Tibial artery (tissue), 4 donors: ENCODE results near the gene ZBTB18.

Experiments
- DNase-seq, 2 donors: peaks; one replicate each; pipeline ENCODE4 v3.0.0-alpha.2; 2019
- H3K27ac ChIP-seq, 2 donors: fragments of 200-600 bp; sonication (generic) in 1 of 2; 1 replicate in 1 of 2; 2 replicates in 1 of 2; pipeline ENCODE4 v1.5.1; 2018 to 2019; ENCODE audit warnings: mild to moderate bottlenecking in 1 of 2
- H3K27me3 ChIP-seq, 2 donors: fragments of 200-600 bp; sonication (generic) in 1 of 2; one replicate each; pipeline versions ENCODE4 v1.5.1 to v1.6.0; 2016 to 2019
- H3K36me3 ChIP-seq, 3 donors: fragments of 200-600 bp; sonication (generic) in 2 of 3; one replicate each; pipeline ENCODE4 v1.5.1; 2016 to 2019; ENCODE audit warnings: mild to moderate bottlenecking in 2 of 3
- H3K4me1 ChIP-seq, 4 donors: fragments of 200-600 bp; sonication (generic) in 2 of 4; 1 replicate in 3 of 4; 2 replicates in 1 of 4; pipeline ENCODE4 v1.5.1; 2016 to 2019
- H3K4me3 ChIP-seq, 2 donors: fragments of 200-600 bp; sonication (generic) in 1 of 2; 1 replicate in 1 of 2; 2 replicates in 1 of 2; pipeline ENCODE4 v1.5.1; 2018 to 2019; ENCODE audit warnings: mild to moderate bottlenecking in 2 of 2
- H3K9me3 ChIP-seq, 3 donors: fragments of 200-600 bp; sonication (generic) in 1 of 3; one replicate each; pipeline ENCODE4 v1.5.1; 2016 to 2019
- CTCF ChIP-seq, 2 experiments: fragments of 200-600 bp in 1 of 2; fragments of 450-650 bp in 1 of 2; IDR thresholded peaks; one replicate each; pipeline ENCODE4 v1.5.1; 2017 to 2019; ENCODE audit warnings: antibody characterized with exemption in 2 of 2, mild to moderate bottlenecking in 1 of 2, moderate library complexity in 1 of 2
- intact Hi-C: fragments of 100-400 bp; cut with DNase I; formaldehyde crosslinking; loops from one replicate; pipeline ENCODE4 v1.15.0; 2023; ENCODE audit warnings: low total_unique reads

The ZBTB18 gene

DNA sequence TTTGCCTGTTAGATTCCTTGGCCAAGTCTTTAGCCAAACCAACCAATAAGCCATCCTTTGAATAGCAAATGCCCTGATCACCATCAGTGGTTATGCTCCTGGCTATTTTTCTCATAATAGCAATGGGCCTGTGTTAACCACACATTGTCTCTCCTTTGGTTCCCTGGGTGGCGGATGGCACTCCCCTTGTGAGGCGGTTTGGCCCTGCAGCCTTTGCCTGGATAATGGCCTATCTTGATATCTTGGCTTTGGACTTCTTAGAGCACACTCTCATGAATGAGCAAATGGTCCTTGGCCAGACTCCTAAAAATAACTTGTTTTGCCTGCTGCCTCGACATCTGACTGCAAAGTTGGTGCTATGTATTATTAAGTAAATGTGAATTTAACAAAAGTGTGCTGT lies 22.4 kb upstream of the ZBTB18 start:
- H3K4me3 ChIP-seq: no peak overlapping the region
- DNase-seq: no peak
- no peak for TF ChIP-seq CTCF (IDR thresholded peaks at IDR 0.05)
- no peaks in the 10 kb centered on the region for H3K36me3 ChIP-seq
- intact Hi-C loops: no loop called here
- H3K9me3 ChIP-seq: no peaks in the 10 kb centered on the region
- no peak overlapping the region for H3K27ac ChIP-seq
- H3K4me1 ChIP-seq: peaks cover 0 to 9% (median 0%) of the 10 kb centered on the region in 4 donors
- no peaks in the 10 kb centered on the region for H3K27me3 ChIP-seq

GRCh38 chr1:244029124-244029523 lies 22.0 kb upstream of the ZBTB18 start:
- Histone ChIP-seq H3K36me3 (no peaks in the 10 kb centered on the region), H3K27ac (no peak overlapping the region), H3K4me3 (no peak overlapping the region), H3K9me3 (no peaks in the 10 kb centered on the region), H3K4me1 (peaks cover 0 to 9% (median 0%) of the 10 kb centered on the region in 4 donors), H3K27me3 (no peaks in the 10 kb centered on the region)
- intact Hi-C loops: no loop called here
- TF ChIP-seq CTCF (IDR thresholded peaks at IDR 0.05): no peak
- DNase-seq: no peak

GRCh38 chr1:244030481-244031040 lies 20.5 kb upstream of the ZBTB18 start:
- intact Hi-C loops: no loop called here
- Histone ChIP-seq H3K36me3 (no peaks in the 10 kb centered on the region), H3K4me1 (peaks cover 0 to 9% (median 0%) of the 10 kb centered on the region in 4 donors), H3K4me3 (no peak overlapping the region), H3K9me3 (no peaks in the 10 kb centered on the region), H3K27me3 (no peaks in the 10 kb centered on the region), H3K27ac (no peak overlapping the region)
- TF ChIP-seq CTCF (IDR thresholded peaks at IDR 0.05): no peak
- DNase-seq: no peak

DNA sequence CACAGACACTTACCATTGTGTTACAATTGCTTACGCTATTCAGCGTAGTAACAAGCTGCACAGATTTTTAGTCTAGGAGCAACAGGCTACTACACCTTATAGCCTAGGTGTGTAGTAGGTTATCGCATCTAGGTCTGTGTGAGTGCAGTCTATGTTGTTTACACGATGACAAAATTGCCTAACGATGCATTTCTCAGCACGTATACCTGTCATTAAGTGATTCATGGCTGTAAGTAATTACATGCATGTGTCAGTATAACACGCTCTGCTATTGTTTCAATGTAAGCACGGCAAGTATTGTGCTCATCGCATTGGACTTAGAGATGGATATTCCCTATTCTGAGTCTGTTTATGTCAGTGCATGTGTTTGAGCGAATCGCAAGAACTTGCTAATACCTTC lies 15.7 kb upstream of the ZBTB18 start:
- H3K9me3 ChIP-seq: no peaks in the 10 kb centered on the region
- TF ChIP-seq CTCF (IDR thresholded peaks at IDR 0.05): no peak
- H3K36me3 ChIP-seq: no peaks in the 10 kb centered on the region
- H3K27ac ChIP-seq: no peak overlapping the region
- H3K27me3 ChIP-seq: peaks cover 0 to 5% of the 10 kb centered on the region in 2 donors
- no peaks in the 10 kb centered on the region for H3K4me1 ChIP-seq
- no peak for DNase-seq
- intact Hi-C loops: no loop called here
- no peak overlapping the region for H3K4me3 ChIP-seq

GRCh38 chr1:244037252-244037651 lies 13.8 kb upstream of the ZBTB18 start:
- H3K36me3 ChIP-seq: no peaks in the 10 kb centered on the region
- TF ChIP-seq CTCF (IDR thresholded peaks at IDR 0.05): no peak
- no peaks in the 10 kb centered on the region for H3K9me3 ChIP-seq
- peaks cover 0 to 5% of the 10 kb centered on the region in 2 donors for H3K27me3 ChIP-seq
- no peak overlapping the region for H3K4me3 ChIP-seq
- H3K27ac ChIP-seq: no peak overlapping the region
- intact Hi-C loops: no loop called here
- no peak for DNase-seq
- no peaks in the 10 kb centered on the region for H3K4me1 ChIP-seq
